Smooth muscle cell of the umbilical artery (primary cell): ENCODE data around the gene SMR3A. TPM values are rescaled to one million over a fixed set of nuclear protein-coding genes. Genes with fewer than 3 reads are reported as not detected.

Experiments
- total RNA-seq: library from RNA; depleted of rRNA; stranded (reverse); fragments of >200 nt; gene quantifications from 2 replicates; pipeline ENCODE4 v1.2.3, GENCODE V29; 2014

SMR3A gene
- total RNA-seq: not detected in 2 replicates

DNA sequence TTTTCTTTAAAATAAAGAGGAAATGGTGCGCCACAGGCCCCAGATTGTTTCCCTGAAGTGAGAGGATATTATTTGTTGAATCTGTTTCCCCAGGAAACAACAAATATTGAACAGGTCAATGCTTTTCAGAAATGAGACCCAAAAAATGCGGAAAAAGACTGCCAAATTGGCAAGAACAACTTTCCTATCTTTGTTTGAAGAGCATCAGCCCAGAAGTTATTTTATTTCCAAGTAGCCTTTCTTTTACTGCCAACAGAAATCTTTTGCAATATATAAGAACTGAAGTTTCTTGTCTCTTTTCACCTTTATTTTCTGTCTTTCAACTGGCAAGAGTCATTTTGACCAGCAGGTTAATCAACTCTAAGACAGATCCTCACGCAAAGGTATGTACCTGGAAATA, at the start of gene SMR3A:
Gene SMR3A, plus strand, starts transcription at position 301 of the 400 bp plus-strand sequence. CDS start 1,356 bp downstream, outside the sequence.

DNA sequence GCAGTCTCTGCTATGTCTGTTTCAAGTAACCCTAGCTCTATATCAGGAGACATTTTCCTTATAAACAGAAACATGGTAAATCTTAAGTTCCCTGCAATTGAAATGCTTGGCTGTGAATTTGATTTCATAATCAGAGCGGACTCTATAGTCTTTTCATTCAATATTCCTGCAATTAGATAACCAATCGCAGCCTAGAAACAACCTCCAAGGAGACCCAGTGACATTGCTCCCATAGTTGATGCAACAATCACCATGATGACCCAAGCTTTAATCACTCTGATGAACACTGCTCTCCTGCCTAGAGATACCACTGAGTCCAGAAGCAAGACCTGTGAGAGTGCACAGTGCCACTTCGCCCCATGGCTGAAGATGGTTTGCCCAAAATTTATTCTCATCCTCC, 25.9 kb upstream of the SMR3A start, which contains the start of gene CABS1:
Gene CABS1, plus strand, starts transcription at position 301 of the 400 bp plus-strand sequence. Its CDS starts 59 bp downstream, at position 360.

DNA sequence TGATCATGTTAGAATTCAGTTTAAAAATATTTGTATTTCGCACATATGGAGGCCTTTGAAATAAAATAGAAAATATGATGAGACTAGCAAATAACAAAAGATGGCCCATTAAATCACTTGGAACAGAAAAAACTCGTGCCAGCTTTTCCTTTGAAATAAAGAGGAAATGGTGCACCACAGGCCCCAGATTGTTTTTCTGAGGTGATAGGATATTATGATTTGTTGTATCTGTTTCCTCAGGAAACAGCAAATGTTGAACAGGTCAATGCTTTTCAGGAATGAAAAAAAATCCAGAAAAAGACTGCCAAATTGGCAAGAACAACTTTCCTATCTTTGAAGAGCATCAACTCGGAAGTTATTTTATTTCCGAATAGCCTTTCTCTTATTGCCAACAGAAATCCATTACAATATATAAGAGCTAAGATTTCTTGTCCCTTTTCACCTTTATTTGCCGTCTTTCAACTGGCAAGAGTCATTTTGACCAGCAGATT, 22.2 kb downstream of the SMR3A start, which contains the start of gene SMR3B:
Gene SMR3B, plus strand, starts transcription at position 441 of the 491 bp plus-strand sequence. CDS start 1,380 bp downstream, outside the sequence.

DNA sequence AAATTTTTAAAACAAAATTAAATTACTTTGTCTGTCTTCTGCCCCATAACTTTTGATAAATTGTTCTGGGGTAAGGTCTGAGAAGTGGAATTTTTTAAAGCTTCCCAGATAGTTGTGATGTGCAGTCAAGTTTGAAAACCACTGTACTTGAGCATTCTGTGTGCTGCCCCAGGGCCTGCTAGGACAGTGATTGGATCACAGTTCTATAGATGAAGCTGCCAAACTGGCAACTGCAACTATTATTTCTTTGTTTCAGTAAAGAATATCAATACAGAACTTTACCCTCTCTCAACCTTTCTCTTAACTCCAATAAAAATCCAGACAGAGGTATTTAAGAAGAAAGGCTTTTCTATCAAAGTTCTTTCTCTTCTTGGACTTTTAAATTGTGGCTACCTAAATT, 37.0 kb downstream of the SMR3A start, which contains the start of gene OPRPN:
Gene OPRPN, plus strand, starts transcription at position 361 of the 400 bp plus-strand sequence. CDS start 1,346 bp downstream, outside the sequence.

Other genes with a start within 250 kb of the SMR3A start
- gene PRR27, start 206.5 kb upstream of the SMR3A start, total RNA-seq: not detected in 2 replicates
- 0.42 TPM in 1 of 2 replicates, not detected in the other for gene ODAM, start 165.0 kb upstream of the SMR3A start, total RNA-seq
- 0.59 TPM in 1 of 2 replicates, not detected in the other for gene FDCSP, start 134.6 kb upstream of the SMR3A start, total RNA-seq
- gene CSN3, start 118.2 kb upstream of the SMR3A start, total RNA-seq: not detected in 2 replicates
- gene CABS1, start 25.8 kb upstream of the SMR3A start, total RNA-seq: not detected in 2 replicates
- gene SMR3B, start 22.4 kb downstream of the SMR3A start, total RNA-seq: not detected in 2 replicates
- not detected in 2 replicates for gene OPRPN, start 37.2 kb downstream of the SMR3A start, total RNA-seq
- gene MUC7, start 111.4 kb downstream of the SMR3A start, total RNA-seq: not detected in 2 replicates
- not detected in 2 replicates for gene AMTN, start 157.8 kb downstream of the SMR3A start, total RNA-seq
- gene AMBN, start 231.5 kb downstream of the SMR3A start, total RNA-seq: not detected in 2 replicates